ENCODE data around the gene PTPN6. TPM values are rescaled to one million over a fixed set of nuclear protein-coding genes. Genes with fewer than 3 reads are reported as not detected.

Gene PTPN6
- total RNA-seq, 1 donor from 2014 or later: 6.0 TPM

DNA sequence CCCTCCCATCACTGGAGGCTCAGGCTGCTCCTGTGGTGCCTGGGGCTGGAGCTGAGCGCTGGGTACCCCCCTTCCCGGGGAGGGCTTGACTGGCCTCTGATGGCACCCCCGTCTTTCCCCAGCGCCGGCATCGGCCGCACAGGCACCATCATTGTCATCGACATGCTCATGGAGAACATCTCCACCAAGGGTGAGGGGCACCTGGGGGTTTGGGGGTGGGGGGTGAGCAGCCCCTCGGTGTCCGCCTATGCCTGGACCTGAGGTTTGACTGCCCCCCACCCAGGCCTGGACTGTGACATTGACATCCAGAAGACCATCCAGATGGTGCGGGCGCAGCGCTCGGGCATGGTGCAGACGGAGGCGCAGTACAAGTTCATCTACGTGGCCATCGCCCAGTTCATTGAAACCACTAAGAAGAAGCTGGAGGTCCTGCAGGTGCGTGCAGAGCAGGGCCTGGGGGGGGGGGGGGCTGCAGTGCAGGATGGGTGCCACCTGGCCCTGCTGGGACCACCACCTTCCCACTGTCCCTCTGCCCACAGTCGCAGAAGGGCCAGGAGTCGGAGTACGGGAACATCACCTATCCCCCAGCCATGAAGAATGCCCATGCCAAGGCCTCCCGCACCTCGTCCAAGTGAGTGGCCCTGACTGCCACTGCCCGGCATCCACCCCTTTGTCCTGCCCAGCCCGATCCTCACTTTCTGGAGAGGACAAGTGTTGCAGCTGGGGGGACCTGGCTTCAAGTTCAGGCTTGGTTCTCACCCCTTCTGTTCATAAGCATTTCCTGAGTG is 8.8 kb downstream of the PTPN6 start:
- no peak overlapping the region for H3K27ac ChIP-seq
- no peak for DNase-seq (ENCODE audit: low spot score)
- TF ChIP-seq EZH2phosphoT487 (IDR thresholded peaks at IDR 0.05) (no peak), EZH2 (IDR thresholded peaks at IDR 0.05) (no peak)
- TF ChIP-seq, protein P1, sequence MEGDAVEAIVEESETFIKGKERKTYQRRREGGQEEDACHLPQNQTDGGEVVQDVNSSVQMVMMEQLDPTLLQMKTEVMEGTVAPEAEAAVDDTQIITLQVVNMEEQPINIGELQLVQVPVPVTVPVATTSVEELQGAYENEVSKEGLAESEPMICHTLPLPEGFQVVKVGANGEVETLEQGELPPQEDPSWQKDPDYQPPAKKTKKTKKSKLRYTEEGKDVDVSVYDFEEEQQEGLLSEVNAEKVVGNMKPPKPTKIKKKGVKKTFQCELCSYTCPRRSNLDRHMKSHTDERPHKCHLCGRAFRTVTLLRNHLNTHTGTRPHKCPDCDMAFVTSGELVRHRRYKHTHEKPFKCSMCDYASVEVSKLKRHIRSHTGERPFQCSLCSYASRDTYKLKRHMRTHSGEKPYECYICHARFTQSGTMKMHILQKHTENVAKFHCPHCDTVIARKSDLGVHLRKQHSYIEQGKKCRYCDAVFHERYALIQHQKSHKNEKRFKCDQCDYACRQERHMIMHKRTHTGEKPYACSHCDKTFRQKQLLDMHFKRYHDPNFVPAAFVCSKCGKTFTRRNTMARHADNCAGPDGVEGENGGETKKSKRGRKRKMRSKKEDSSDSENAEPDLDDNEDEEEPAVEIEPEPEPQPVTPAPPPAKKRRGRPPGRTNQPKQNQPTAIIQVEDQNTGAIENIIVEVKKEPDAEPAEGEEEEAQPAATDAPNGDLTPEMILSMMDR (IDR thresholded peaks at IDR 0.05): no peak
- peaks cover 20% of the 10 kb centered on the region for H3K4me1 ChIP-seq
- no peak overlapping the region for H3K4me2 ChIP-seq
- H3K9me3 ChIP-seq (ENCODE audit: low read depth): no peaks in the 10 kb centered on the region
- peaks cover 11% of the 10 kb centered on the region for H3K27me3 Mint-ChIP-seq (ENCODE audit: insufficient read depth, low read depth)
- H3K4me1 Mint-ChIP-seq: peaks cover 38% of the 10 kb centered on the region
- H3K36me3 ChIP-seq: no peaks in the 10 kb centered on the region
- no peak overlapping the region for H3K4me3 ChIP-seq
- no peak overlapping the region for H3K4me3 Mint-ChIP-seq
- H3K36me3 Mint-ChIP-seq: peaks cover 3% of the 10 kb centered on the region
- no peaks in the 10 kb centered on the region for H3K27me3 ChIP-seq
- peaks cover 38% of the 10 kb centered on the region for H3F3A ChIP-seq (ENCODE audit: low read depth)
- H3K9ac ChIP-seq: no peak overlapping the region
- H3K9me3 Mint-ChIP-seq: no peaks in the 10 kb centered on the region
- H4K20me1 ChIP-seq (ENCODE audit: low read depth): no peaks in the 10 kb centered on the region
- no peak overlapping the region for H3K27ac Mint-ChIP-seq
- no peak overlapping the region for H2AFZ ChIP-seq (replicated peaks)
- H3K79me2 ChIP-seq (ENCODE audit: low read depth): no peaks in the 10 kb centered on the region

DNA sequence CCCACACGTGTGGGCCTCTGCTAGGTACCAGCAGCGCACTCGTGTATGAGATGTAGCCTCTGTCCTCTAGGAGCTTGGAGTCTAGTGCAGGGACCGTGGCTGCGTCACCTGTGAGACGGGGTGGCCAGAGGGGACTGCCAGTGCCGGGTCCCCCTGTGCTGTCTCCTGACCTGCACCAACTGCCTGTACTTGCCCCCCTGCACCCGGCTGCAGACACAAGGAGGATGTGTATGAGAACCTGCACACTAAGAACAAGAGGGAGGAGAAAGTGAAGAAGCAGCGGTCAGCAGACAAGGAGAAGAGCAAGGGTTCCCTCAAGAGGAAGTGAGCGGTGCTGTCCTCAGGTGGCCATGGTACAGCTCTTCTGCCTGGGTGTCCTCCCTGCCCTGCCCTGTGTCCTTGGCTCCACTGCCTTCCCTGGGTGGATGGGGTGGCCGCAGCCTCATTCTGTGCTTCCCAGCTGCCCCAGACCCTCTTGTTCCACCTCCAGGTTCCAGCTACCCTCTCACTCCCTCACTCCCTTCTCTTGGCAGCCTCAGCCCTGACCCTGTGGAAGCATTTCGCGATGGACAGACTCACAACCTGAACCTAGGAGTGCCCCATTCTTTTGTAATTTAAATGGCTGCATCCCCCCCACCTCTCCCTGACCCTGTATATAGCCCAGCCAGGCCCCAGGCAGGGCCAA is 9.6 kb downstream of the PTPN6 start:
- Histone ChIP-seq H3K4me2 (peak overlapping the region; percentile 63), H4K20me1 (ENCODE audit: low read depth) (no peaks in the 10 kb centered on the region), H3K79me2 (ENCODE audit: low read depth) (no peaks in the 10 kb centered on the region), H3K9ac (no peak overlapping the region), H3K27me3 (no peaks in the 10 kb centered on the region), H2AFZ (replicated peaks) (no peak overlapping the region), H3K36me3 (no peaks in the 10 kb centered on the region), H3K4me1 (peaks cover 20% of the 10 kb centered on the region), H3K9me3 (ENCODE audit: low read depth) (no peaks in the 10 kb centered on the region), H3F3A (ENCODE audit: low read depth) (peaks cover 46% of the 10 kb centered on the region), H3K4me3 (no peak overlapping the region), H3K27ac (no peak overlapping the region)
- H3K36me3 Mint-ChIP-seq: peaks cover 7% of the 10 kb centered on the region
- peak; percentile 33 for DNase-seq (ENCODE audit: low spot score)
- TF ChIP-seq EZH2 (IDR thresholded peaks at IDR 0.05): no peak
- TF ChIP-seq, protein P1 (IDR thresholded peaks at IDR 0.05): peak; percentile 27
- H3K27ac Mint-ChIP-seq: no peak overlapping the region
- peaks cover 12% of the 10 kb centered on the region for H3K27me3 Mint-ChIP-seq (ENCODE audit: insufficient read depth, low read depth)
- peaks cover 43% of the 10 kb centered on the region for H3K4me1 Mint-ChIP-seq
- no peaks in the 10 kb centered on the region for H3K9me3 Mint-ChIP-seq
- peak overlapping the region; percentile 59 for H3K4me3 Mint-ChIP-seq

DNA sequence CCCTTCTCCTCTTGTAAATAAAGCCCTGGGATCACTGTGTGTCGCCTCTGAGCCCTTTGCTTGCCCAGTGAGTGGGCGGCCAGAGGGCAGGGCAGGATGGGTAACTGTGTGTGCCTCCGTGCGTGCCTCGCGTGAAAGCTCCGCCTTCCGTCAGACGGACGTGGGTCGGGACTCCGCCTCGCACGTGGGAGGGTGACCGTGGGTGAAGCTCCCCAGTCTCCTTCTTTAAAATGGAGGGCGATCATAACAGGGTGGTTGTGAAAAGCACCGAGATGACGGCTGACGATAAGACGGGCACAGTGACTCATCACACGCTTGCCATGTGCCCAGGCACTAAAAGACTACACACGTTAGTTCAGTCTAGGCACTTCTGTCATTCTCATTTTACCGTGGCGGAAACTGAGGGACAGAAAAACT is 10.1 kb downstream of the PTPN6 start:
- no peak overlapping the region for H3K4me3 Mint-ChIP-seq

More for the DNA sequence above, 10.1 kb downstream of the PTPN6 start:
- Mint-ChIP-seq H3K4me1 (peaks cover 43% of the 10 kb centered on the region), H3K36me3 (peaks cover 9% of the 10 kb centered on the region), H3K27me3 (ENCODE audit: insufficient read depth, low read depth) (peaks cover 12% of the 10 kb centered on the region), H3K9me3 (no peaks in the 10 kb centered on the region), H3K27ac (peak overlapping the region; percentile 90)
- Histone ChIP-seq H3F3A (ENCODE audit: low read depth) (peaks cover 51% of the 10 kb centered on the region), H3K79me2 (ENCODE audit: low read depth) (no peaks in the 10 kb centered on the region), H3K36me3 (no peaks in the 10 kb centered on the region), H3K9me3 (ENCODE audit: low read depth) (no peaks in the 10 kb centered on the region), H4K20me1 (ENCODE audit: low read depth) (no peaks in the 10 kb centered on the region), H2AFZ (replicated peaks) (peak overlapping the region; percentile 46), H3K27me3 (no peaks in the 10 kb centered on the region), H3K9ac (no peak overlapping the region), H3K27ac (no peak overlapping the region), H3K4me2 (peak overlapping the region; percentile 63), H3K4me3 (peak overlapping the region; percentile 18), H3K4me1 (peaks cover 20% of the 10 kb centered on the region)
- no peak for DNase-seq (ENCODE audit: low spot score)
- TF ChIP-seq EZH2phosphoT487 (IDR thresholded peaks at IDR 0.05): no peak
- TF ChIP-seq, protein P1 (IDR thresholded peaks at IDR 0.05): no peak
- no peak for TF ChIP-seq EZH2 (IDR thresholded peaks at IDR 0.05)

All from neural progenitor cell (in vitro differentiated cells).